ENCODE measurements around the gene ACBD5. TPM values are rescaled to one million over a fixed set of nuclear protein-coding genes. Genes with fewer than 3 reads are reported as not detected.
"Not testable (repeated sequence)": the region's sequence is repeated elsewhere in the genome, so short reads cannot be mapped to it uniquely, and the experiment has no call there.

The ACBD5 gene
- total RNA-seq, 6 donors from 2014 or later: 13.3 to 34.2 (median 22.4) TPM

- Histone ChIP-seq H3K36me3 (no peaks in the 10 kb centered on the region), H3K4me1 (peaks cover 16 to 28% (median 21%) of the 10 kb centered on the region in 4 donors), H3K27ac (peak overlapping the region; percentile 97 to 99 (median 98)), H3K9me3 (no peaks in the 10 kb centered on the region), H3K27me3 (no peaks in the 10 kb centered on the region), H3K4me3 (peak overlapping the region; percentile 73 to 87 (median 78))
- peak; percentile 93 to 98 for DNase-seq
- TF ChIP-seq CTCF (IDR thresholded peaks at IDR 0.05) (peak; percentile 16 to 74 (median 60)), EP300 (IDR thresholded peaks at IDR 0.05) (peak in 1 of 4 donors; percentile 70), POLR2A (IDR thresholded peaks at IDR 0.05) (peak in 3 of 4 donors; percentile 88 to 97 (median 95)), POLR2AphosphoS5 (IDR thresholded peaks at IDR 0.05) (peak; percentile 91 to 95)
- 1 to 3% methylated on average over 32 to 56 of the region's 59 CpGs for WGBS, 2 donors
- ATAC-seq (ENCODE audit: low FRiP score in 2 of 2): peak; percentile 95 to 96
Observed at GRCh38 chr10:27241652-27242472, 1.3 kb upstream of the ACBD5 start.

- 9 to 13% methylated on average over 9 to 32 of the region's 33 CpGs for WGBS, 2 donors
- TF ChIP-seq CTCF (IDR thresholded peaks at IDR 0.05) (peak in 1 of 6 experiments; percentile 9), POLR2AphosphoS5 (IDR thresholded peaks at IDR 0.05) (no peak), POLR2A (IDR thresholded peaks at IDR 0.05) (peak in 1 of 4 donors; percentile 5), EP300 (IDR thresholded peaks at IDR 0.05) (no peak)
- Histone ChIP-seq H3K36me3 (no peaks in the 10 kb centered on the region), H3K4me3 (peak overlapping the region; percentile 73 to 87 (median 78)), H3K4me1 (peaks cover 16 to 28% (median 21%) of the 10 kb centered on the region in 4 donors), H3K9me3 (no peaks in the 10 kb centered on the region), H3K27me3 (no peaks in the 10 kb centered on the region), H3K27ac (peak overlapping the region; percentile 97 to 99 (median 98))
- peak; percentile 9 to 33 for ATAC-seq (ENCODE audit: low FRiP score in 2 of 2)
- DNase-seq: peak in 1 of 2 donors; percentile 54
Observed at GRCh38 chr10:27241010-27241651, 534 bp upstream of the ACBD5 start.

- peaks cover 13 to 21% (median 14%) of the 10 kb centered on the region in 4 donors for H3K4me1 ChIP-seq
- not testable (repeated sequence) for H3K27me3 ChIP-seq; ATAC-seq (ENCODE audit: low FRiP score in 2 of 2); H3K9me3 ChIP-seq; H3K4me3 ChIP-seq; H3K27ac ChIP-seq; DNase-seq
- 82 to 98% methylated on average over 8 of the region's 8 CpGs for WGBS, 2 donors
- H3K36me3 ChIP-seq: peaks cover 0 to 12% (median 3%) of the 10 kb centered on the region in 4 donors
Observed at GRCh38 chr10:27237531-27237930, 3.1 kb downstream of the ACBD5 start.

GRCh38 chr10:27236589-27237128, 3.9 kb downstream of the ACBD5 start:
- H3K36me3 ChIP-seq: peaks cover 0 to 12% (median 6%) of the 10 kb centered on the region in 4 donors
- not testable (repeated sequence) for H3K9me3 ChIP-seq; H3K27ac ChIP-seq; H3K27me3 ChIP-seq; DNase-seq; H3K4me3 ChIP-seq; ATAC-seq (ENCODE audit: low FRiP score in 2 of 2)
- peaks cover 13 to 21% (median 14%) of the 10 kb centered on the region in 4 donors for H3K4me1 ChIP-seq
- 82 to 87% methylated on average over 9 of the region's 9 CpGs for WGBS, 2 donors

- H3K27me3 ChIP-seq: no peaks in the 10 kb centered on the region
- TF ChIP-seq POLR2AphosphoS5 (IDR thresholded peaks at IDR 0.05) (no peak), POLR2A (IDR thresholded peaks at IDR 0.05) (no peak), CTCF (IDR thresholded peaks at IDR 0.05) (no peak), EP300 (IDR thresholded peaks at IDR 0.05) (no peak)
- ATAC-seq (ENCODE audit: low FRiP score in 2 of 2): no peak
- 67 to 97% methylated on average over 1 of the region's 1 CpG for WGBS, 2 donors
- H3K9me3 ChIP-seq: no peaks in the 10 kb centered on the region
- no peak for DNase-seq
- H3K27ac ChIP-seq: no peak overlapping the region
- H3K36me3 ChIP-seq: peaks cover 0 to 21% (median 8%) of the 10 kb centered on the region in 4 donors
- H3K4me1 ChIP-seq: peaks cover 13 to 16% (median 14%) of the 10 kb centered on the region in 4 donors
- H3K4me3 ChIP-seq: no peak overlapping the region
Observed at GRCh38 chr10:27235706-27236105, 4.9 kb downstream of the ACBD5 start.

All from upper lobe of left lung (tissue), 6 donors.